Measurements from ENCODE around the gene CHRM3.

Gene CHRM3

DNA sequence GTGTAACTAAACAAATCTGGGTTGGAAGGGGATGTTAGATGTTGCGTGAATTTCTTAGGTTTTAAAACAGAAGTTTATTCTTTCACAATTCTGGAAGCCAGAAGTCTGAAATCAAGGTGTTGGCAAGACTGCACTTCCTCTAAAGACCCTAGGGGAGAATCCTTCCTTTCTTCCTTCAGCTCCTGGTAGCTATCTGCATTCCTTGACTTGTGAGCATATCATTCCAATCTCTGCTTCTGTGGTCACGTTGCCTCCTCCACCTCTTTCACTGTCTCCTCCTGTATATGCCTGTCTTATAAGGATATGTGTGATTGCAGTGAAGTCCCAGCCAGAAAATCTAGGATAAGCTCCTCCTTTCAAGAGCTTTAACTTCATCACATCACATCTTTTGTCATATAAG is 7.7 kb downstream of the CHRM3 start:
- Histone ChIP-seq H3K23ac (ENCODE audit: low read length) (no peak overlapping the region), H3K36me3 (ENCODE audit: control insufficient read depth in 1 of 2, insufficient read depth in 2 of 2, low read length in 2 of 2) (no peaks in the 10 kb centered on the region), H4K8ac (ENCODE audit: low read depth, low read length) (no peak overlapping the region), H3K4ac (ENCODE audit: low read depth, low read length) (no peak overlapping the region), H2AK5ac (ENCODE audit: low read length) (no peak overlapping the region), H3K4me3 (ENCODE audit: low read depth, low read length) (no peak overlapping the region), H2BK12ac (ENCODE audit: low read length) (no peak overlapping the region), H3K4me2 (ENCODE audit: low read length) (no peak overlapping the region), H3K14ac (ENCODE audit: low read length) (no peak overlapping the region), H3K27ac (ENCODE audit: low read depth, low read length) (no peak overlapping the region), H3K9me3 (ENCODE audit: insufficient read depth, low read depth, low read length) (no peaks in the 10 kb centered on the region), H3K4me1 (ENCODE audit: control insufficient read depth in 1 of 2, insufficient read depth in 2 of 2, low read length in 2 of 2) (no peaks in the 10 kb centered on the region), H3K9ac (ENCODE audit: low read length) (no peak overlapping the region), H2AFZ (ENCODE audit: insufficient read depth, low read length, poor library complexity) (no peak overlapping the region), H4K12ac (ENCODE audit: low read depth, low read length) (no peak overlapping the region), H2BK5ac (ENCODE audit: low read depth, low read length, poor library complexity) (no peak overlapping the region), H4K91ac (ENCODE audit: low read depth, low read length) (no peak overlapping the region), H3K18ac (ENCODE audit: low read length) (no peak overlapping the region), H2BK120ac (ENCODE audit: insufficient read depth, low read length, poor library complexity) (no peak overlapping the region), H3K27me3 (ENCODE audit: insufficient read depth, low read length) (no peaks in the 10 kb centered on the region), H3K79me2 (ENCODE audit: control insufficient read depth, insufficient read depth, low read length, poor library complexity) (no peaks in the 10 kb centered on the region), H3K79me1 (ENCODE audit: low read length) (no peaks in the 10 kb centered on the region)
- DNase-seq, result peak in 1 of 2 donors; percentile 50
- WGBS (ENCODE audit: extremely low coverage, insufficient coverage, insufficient read length), result no CpG with 5 or more reads among the region's 2 CpGs

DNA sequence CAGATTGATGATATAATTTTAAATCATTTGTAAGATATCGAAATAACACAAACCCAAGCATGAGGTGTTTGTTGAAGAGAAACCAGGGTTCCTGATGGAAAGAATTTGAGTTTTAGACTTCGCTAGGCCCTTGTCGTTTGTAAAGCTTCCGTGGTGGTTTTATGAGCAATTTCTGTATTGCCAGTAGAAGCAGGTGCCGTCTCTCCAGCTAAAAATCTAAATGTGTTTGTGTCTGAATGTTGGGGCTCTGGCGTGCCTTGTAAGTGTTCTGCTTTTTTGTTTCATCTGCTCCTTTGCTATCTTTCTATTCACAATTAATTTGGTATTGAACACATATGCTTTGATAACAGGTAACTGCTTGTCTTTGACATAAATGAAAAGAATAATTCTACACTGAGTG is 27.5 kb downstream of the CHRM3 start:
- no peak overlapping the region for H3K4me3 ChIP-seq (ENCODE audit: low read depth, low read length)
- H3K27me3 ChIP-seq (ENCODE audit: insufficient read depth, low read length), result no peaks in the 10 kb centered on the region
- H3K18ac ChIP-seq (ENCODE audit: low read length), result no peak overlapping the region
- H2BK120ac ChIP-seq (ENCODE audit: insufficient read depth, low read length, poor library complexity), result no peak overlapping the region
- WGBS (ENCODE audit: extremely low coverage, insufficient coverage, insufficient read length), result no CpG with 5 or more reads among the region's 6 CpGs
- H3K4ac ChIP-seq (ENCODE audit: low read depth, low read length), result no peak overlapping the region
- H3K79me2 ChIP-seq (ENCODE audit: control insufficient read depth, insufficient read depth, low read length, poor library complexity), result no peaks in the 10 kb centered on the region
- H2AK5ac ChIP-seq (ENCODE audit: low read length), result no peak overlapping the region
- no peaks in the 10 kb centered on the region for H3K9me3 ChIP-seq (ENCODE audit: insufficient read depth, low read depth, low read length)
- no peak overlapping the region for H4K8ac ChIP-seq (ENCODE audit: low read depth, low read length)
- no peak overlapping the region for H3K4me2 ChIP-seq (ENCODE audit: low read length)
- H3K4me1 ChIP-seq (ENCODE audit: control insufficient read depth in 1 of 2, insufficient read depth in 2 of 2, low read length in 2 of 2), result no peaks in the 10 kb centered on the region
- H3K36me3 ChIP-seq (ENCODE audit: control insufficient read depth in 1 of 2, insufficient read depth in 2 of 2, low read length in 2 of 2), result no peaks in the 10 kb centered on the region
- no peak overlapping the region for H3K9ac ChIP-seq (ENCODE audit: low read length)
- H3K27ac ChIP-seq (ENCODE audit: low read depth, low read length), result no peak overlapping the region
- H2BK5ac ChIP-seq (ENCODE audit: low read depth, low read length, poor library complexity), result no peak overlapping the region
- H3K23ac ChIP-seq (ENCODE audit: low read length), result no peak overlapping the region
- no peaks in the 10 kb centered on the region for H3K79me1 ChIP-seq (ENCODE audit: low read length)
- H3K14ac ChIP-seq (ENCODE audit: low read length), result no peak overlapping the region
- H4K91ac ChIP-seq (ENCODE audit: low read depth, low read length), result no peak overlapping the region
- no peak overlapping the region for H2AFZ ChIP-seq (ENCODE audit: insufficient read depth, low read length, poor library complexity)
- H2BK12ac ChIP-seq (ENCODE audit: low read length), result no peak overlapping the region
- no peak for DNase-seq
- no peak overlapping the region for H4K12ac ChIP-seq (ENCODE audit: low read depth, low read length)

DNA sequence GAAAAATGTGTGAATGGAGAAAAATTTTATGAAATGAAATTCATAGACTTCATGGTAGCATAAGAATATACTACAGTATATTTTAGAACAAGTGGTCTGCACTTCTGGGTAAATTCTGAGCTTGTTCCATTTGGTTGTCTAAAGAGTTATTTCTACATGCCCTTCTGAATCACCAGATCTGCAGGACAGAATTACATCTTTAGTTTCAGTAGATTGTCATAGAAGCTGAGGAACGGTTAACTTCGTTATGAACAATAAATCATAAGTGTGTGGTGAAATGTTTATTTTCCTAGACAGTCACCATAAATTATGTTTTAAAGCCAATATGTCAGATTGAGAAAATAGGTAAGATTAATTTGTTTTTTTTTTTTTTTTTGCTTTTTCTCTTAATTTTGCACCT is 30.9 kb downstream of the CHRM3 start:
- H4K8ac ChIP-seq (ENCODE audit: low read depth, low read length), result no peak overlapping the region
- H2AK5ac ChIP-seq (ENCODE audit: low read length), result no peak overlapping the region
- DNase-seq, result no peak
- H3K36me3 ChIP-seq (ENCODE audit: control insufficient read depth in 1 of 2, insufficient read depth in 2 of 2, low read length in 2 of 2), result no peaks in the 10 kb centered on the region
- no peak overlapping the region for H2AFZ ChIP-seq (ENCODE audit: insufficient read depth, low read length, poor library complexity)
- H3K79me2 ChIP-seq (ENCODE audit: control insufficient read depth, insufficient read depth, low read length, poor library complexity), result no peaks in the 10 kb centered on the region
- H3K4ac ChIP-seq (ENCODE audit: low read depth, low read length), result no peak overlapping the region
- no peak overlapping the region for H3K23ac ChIP-seq (ENCODE audit: low read length)
- WGBS (ENCODE audit: extremely low coverage, insufficient coverage, insufficient read length), result no CpG with 5 or more reads among the region's 2 CpGs
- H3K14ac ChIP-seq (ENCODE audit: low read length), result no peak overlapping the region
- no peaks in the 10 kb centered on the region for H3K27me3 ChIP-seq (ENCODE audit: insufficient read depth, low read length)
- H4K12ac ChIP-seq (ENCODE audit: low read depth, low read length), result no peak overlapping the region
- no peak overlapping the region for H2BK5ac ChIP-seq (ENCODE audit: low read depth, low read length, poor library complexity)
- H3K27ac ChIP-seq (ENCODE audit: low read depth, low read length), result no peak overlapping the region
- no peak overlapping the region for H3K4me2 ChIP-seq (ENCODE audit: low read length)
- no peak overlapping the region for H2BK12ac ChIP-seq (ENCODE audit: low read length)
- H3K79me1 ChIP-seq (ENCODE audit: low read length), result no peaks in the 10 kb centered on the region
- no peak overlapping the region for H4K91ac ChIP-seq (ENCODE audit: low read depth, low read length)
- no peak overlapping the region for H3K18ac ChIP-seq (ENCODE audit: low read length)
- no peaks in the 10 kb centered on the region for H3K4me1 ChIP-seq (ENCODE audit: control insufficient read depth in 1 of 2, insufficient read depth in 2 of 2, low read length in 2 of 2)
- no peaks in the 10 kb centered on the region for H3K9me3 ChIP-seq (ENCODE audit: insufficient read depth, low read depth, low read length)
- no peak overlapping the region for H3K9ac ChIP-seq (ENCODE audit: low read length)
- H3K4me3 ChIP-seq (ENCODE audit: low read depth, low read length), result no peak overlapping the region
- H2BK120ac ChIP-seq (ENCODE audit: insufficient read depth, low read length, poor library complexity), result no peak overlapping the region

DNA sequence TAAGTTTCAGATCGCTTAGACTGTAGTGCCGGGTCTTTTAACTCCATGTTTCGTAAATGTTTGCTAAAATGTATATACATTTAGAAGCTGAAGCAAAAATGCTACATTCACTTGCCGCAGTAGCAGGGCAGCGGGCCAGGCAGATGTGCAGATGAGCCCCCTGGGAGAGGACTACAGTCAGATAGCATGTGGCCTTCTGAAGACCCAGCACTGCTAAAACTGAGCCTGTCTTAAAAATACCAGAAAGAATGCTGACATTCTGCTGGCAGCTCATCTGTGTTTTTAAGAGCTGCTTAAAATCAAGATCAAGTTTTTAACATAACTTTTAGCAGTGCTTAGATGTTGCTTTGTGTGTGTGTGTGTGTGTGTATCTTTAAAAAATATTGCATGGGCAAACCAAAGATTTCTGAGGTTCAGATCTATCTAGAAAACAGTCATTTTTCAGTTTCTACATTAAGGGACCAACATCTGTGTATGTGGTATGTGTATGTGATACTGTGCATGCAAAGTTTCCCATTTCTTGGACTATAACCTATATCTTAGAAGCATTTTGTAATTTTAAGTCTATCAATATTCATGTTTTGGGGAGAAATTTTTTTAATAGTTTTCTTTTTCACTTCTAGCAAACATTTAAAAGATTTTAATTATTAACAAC is 31.7 kb downstream of the CHRM3 start:
- Histone ChIP-seq H3K4me3 (ENCODE audit: low read depth, low read length) (no peak overlapping the region), H3K79me1 (ENCODE audit: low read length) (no peaks in the 10 kb centered on the region), H4K8ac (ENCODE audit: low read depth, low read length) (no peak overlapping the region), H2BK5ac (ENCODE audit: low read depth, low read length, poor library complexity) (no peak overlapping the region), H3K4me1 (ENCODE audit: control insufficient read depth in 1 of 2, insufficient read depth in 2 of 2, low read length in 2 of 2) (no peaks in the 10 kb centered on the region), H3K4me2 (ENCODE audit: low read length) (no peak overlapping the region), H3K27ac (ENCODE audit: low read depth, low read length) (no peak overlapping the region), H2BK120ac (ENCODE audit: insufficient read depth, low read length, poor library complexity) (no peak overlapping the region), H3K36me3 (ENCODE audit: control insufficient read depth in 1 of 2, insufficient read depth in 2 of 2, low read length in 2 of 2) (no peaks in the 10 kb centered on the region), H3K18ac (ENCODE audit: low read length) (no peak overlapping the region), H4K12ac (ENCODE audit: low read depth, low read length) (no peak overlapping the region), H3K9me3 (ENCODE audit: insufficient read depth, low read depth, low read length) (no peaks in the 10 kb centered on the region), H2BK12ac (ENCODE audit: low read length) (no peak overlapping the region), H3K79me2 (ENCODE audit: control insufficient read depth, insufficient read depth, low read length, poor library complexity) (no peaks in the 10 kb centered on the region), H3K9ac (ENCODE audit: low read length) (no peak overlapping the region), H3K14ac (ENCODE audit: low read length) (no peak overlapping the region), H3K4ac (ENCODE audit: low read depth, low read length) (no peak overlapping the region), H2AK5ac (ENCODE audit: low read length) (no peak overlapping the region), H3K27me3 (ENCODE audit: insufficient read depth, low read length) (no peaks in the 10 kb centered on the region), H3K23ac (ENCODE audit: low read length) (no peak overlapping the region), H2AFZ (ENCODE audit: insufficient read depth, low read length, poor library complexity) (no peak overlapping the region), H4K91ac (ENCODE audit: low read depth, low read length) (no peak overlapping the region)
- WGBS (ENCODE audit: extremely low coverage, insufficient coverage, insufficient read length), result no CpG with 5 or more reads among the region's 5 CpGs
- peak in 1 of 2 donors; percentile 29 for DNase-seq

All from trophoblast cell (in vitro differentiated cells and primary cell).